SU-DHL-6 (cell line): ENCODE results near the gene APBA2.

Experiments used
- CTCF ChIP-seq: fragments of 200-600 bp; sonication (generic); IDR thresholded peaks from one replicate; pipeline ENCODE4 v1.5.1; 2017; ENCODE audit warnings: antibody characterized with exemption, mild to moderate bottlenecking, low read length, moderate library complexity; ENCODE audit not compliant: insufficient read depth, poor library complexity, severe bottlenecking
- EZH2phosphoT487 ChIP-seq: fragments of 200-600 bp; sonication (generic), shearing (Covaris generic); conservative IDR thresholded peaks from 2 replicates; pipeline ENCODE4 v1.6.1; 2018; ENCODE audit warnings: mild to moderate bottlenecking, antibody characterized with exemption, low read length, moderate library complexity, mixed read lengths

GRCh38 chr15:28901587-28901980 lies 15.8 kb downstream of the APBA2 start:
- TF ChIP-seq CTCF (no peak), EZH2phosphoT487 (no peak)
